UCSD-AML1 (cell line): ENCODE measurements around the gene SLFN13.
A peak's percentile ranks its signal among the peaks of the same experiment; 100 is the strongest.
"Not testable (repeated sequence)": the region's sequence is repeated elsewhere in the genome, so short reads cannot be mapped to it uniquely, and the experiment has no call there.

Experiments
- DNase-seq: peaks from one replicate; lab custom pipeline; 2025; ENCODE audit not compliant: unreplicated experiment; lab: John Stamatoyannopoulos, UW

The SLFN13 gene

GRCh38 chr17:35448214-35448898 is at the start of gene SLFN13:
SLFN13 (minus strand) TSS chr17:35448766; CDS start chr17:35445680, 3,086 bp downstream.
- DNase-seq = peak; percentile 77

DNA sequence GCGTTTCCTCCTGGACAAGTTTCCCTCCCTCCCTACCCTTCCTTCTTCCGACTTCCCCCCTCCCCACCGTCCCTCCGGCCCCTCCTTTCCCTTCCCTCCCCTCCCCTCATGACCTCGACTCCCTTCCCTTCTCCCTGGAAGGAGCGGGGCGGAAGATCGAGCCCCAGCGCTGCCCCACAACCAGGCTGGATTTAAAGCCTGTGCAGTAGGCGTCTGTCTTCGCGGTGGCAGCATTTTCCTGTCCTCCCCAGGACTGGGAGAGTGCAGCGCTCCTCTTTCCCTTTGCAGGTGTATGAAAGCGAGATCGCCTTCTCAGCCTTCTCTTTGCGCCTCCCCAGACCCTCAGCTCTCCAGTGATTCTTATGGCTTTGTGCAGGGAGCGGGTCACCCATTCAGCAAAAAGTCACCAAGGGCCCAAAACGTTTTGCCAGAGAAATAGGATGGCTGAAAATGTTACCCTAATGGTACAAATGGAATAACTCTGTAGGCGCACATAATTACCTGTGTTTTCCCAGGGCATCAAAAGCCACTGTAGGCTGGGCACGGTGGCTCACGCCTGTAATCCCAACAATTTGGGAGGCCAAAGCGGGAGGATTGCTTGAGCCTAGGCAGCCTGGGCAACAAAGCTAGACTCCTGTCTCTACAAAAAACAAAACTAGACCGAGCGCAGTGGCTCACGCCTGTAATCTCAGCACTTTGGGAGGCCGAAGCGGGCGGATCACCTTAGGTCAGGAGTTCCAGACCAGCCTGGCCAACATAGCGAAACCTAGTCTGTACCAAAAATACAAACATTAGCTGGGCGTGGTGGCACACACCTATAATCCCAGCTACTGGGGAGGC is 48.1 kb upstream of the SLFN13 start:
- DNase-seq = no peak

DNA sequence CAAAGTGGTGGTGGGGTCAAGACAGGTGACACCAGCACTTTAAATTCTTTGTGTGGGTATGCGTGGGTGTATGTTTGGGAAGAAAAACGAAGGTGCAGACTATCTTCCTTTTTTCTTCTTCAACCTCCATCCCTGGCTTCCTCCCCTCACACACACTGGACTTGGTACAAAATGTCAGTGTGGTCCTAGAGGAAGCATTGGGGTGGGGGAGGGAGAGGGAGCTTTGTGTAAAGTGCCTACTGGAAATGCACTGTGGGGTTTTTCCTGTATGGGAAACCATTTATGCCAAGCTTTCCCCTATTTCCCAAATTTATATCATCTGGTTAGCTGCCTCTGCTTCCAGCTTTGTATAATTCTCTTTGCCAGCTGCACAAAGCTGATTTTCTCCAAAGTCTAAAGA is 44.5 kb upstream of the SLFN13 start:
- no peak for DNase-seq

- no peak for DNase-seq
These were observed 42.9 kb upstream of the SLFN13 start for GRCh38 chr17:35491417-35491816.

DNA sequence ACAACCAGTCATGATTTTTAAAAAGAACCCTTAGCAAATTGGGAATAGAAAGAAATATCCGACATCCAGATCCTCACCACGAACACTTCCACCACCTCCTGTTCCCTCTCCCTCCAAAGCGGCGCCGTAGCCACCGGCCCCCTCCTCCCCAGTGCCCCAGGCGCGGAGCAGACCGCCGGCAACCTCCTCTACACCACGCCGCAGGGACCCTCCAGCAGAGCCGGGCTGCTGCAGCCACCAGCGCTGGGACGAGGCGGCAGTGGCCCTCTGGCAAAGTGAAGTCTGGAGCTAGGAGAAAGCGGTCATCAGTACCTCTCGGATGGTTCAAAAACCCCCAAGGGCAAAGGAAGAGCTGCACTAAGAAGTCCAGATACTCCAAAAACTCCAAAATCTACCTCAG is 41.4 kb upstream of the SLFN13 start:
- no peak for DNase-seq

DNA sequence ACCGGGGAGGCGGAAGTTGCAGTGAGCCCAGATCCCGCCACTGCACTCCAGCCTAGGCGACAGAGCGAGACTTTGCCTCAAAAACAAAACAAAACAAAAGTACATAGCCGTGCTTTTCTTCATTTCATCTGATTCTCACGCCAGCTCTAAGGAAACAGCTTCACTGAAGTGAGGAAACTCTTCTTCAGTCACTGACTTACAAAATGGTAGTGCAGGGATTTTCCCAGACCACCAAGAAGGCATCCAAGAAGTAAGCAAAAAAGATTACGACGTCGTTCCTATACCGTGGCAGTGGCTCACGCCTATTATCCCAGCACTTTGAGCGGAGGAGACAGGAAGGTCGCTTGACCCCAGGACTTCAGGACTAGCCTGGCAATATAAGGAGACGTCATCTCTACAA is 40.4 kb upstream of the SLFN13 start:
- DNase-seq = no peak

DNA sequence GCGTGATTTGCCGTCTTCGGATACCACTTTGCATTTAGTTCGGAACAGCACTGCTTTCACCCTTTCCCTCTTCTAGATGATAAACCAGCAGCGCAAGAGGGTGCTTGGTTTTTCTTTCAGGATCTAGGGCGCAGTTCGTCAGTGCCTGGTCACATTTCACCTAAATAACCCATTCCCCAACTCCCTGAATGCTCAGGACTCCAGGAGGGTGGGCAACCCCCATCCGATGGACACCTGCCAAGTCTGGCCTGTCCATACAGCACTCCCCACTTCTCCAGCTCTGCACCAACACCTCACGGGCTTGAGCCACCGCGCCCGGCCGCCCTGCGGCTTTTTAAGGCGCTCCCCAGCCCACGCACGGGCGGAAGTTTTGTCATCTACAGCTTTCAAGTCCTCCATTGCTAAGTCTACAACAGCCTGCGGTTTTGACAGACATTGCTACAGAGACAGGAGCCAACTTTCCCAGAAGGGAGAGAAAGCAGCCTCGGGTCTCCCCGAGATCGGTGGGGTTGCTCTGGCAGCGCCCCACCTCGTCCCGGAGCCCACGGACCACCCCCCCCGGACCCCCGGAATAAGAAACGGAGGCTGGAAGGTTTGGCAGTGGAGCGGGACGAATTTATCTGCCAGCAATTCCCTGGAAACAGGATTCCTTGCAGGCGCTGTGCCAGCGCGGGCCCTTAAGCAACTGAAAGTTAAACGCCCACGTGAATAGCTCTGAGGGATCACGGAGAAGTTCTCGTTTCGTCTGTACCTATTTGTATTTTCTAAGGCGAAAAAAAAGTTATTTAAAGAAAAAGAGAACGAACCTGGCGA is 38.6 kb upstream of the SLFN13 start:
- peak; percentile 77 for DNase-seq

DNA sequence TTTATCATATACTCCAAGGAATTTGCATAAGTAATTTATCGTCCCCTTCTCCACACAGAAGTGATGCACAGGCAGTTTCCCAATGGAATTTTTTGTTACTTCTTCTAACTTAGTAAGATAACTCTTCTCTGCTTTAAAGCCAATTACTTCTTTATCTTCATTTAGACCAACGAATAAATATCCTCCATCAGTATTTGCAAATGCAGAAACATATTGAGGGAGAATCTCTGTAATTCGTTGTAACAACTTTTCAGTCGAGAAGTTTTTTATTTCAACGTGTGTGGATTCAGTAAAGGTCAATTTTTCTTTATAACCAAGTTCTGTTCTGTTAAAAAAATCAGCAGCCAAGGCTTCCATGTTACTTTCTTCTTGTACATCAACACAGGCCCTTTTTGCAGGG is 30.7 kb upstream of the SLFN13 start:
- DNase-seq = no peak

GRCh38 chr17:35477248-35477647 is 28.7 kb upstream of the SLFN13 start:
- DNase-seq = no peak

DNA sequence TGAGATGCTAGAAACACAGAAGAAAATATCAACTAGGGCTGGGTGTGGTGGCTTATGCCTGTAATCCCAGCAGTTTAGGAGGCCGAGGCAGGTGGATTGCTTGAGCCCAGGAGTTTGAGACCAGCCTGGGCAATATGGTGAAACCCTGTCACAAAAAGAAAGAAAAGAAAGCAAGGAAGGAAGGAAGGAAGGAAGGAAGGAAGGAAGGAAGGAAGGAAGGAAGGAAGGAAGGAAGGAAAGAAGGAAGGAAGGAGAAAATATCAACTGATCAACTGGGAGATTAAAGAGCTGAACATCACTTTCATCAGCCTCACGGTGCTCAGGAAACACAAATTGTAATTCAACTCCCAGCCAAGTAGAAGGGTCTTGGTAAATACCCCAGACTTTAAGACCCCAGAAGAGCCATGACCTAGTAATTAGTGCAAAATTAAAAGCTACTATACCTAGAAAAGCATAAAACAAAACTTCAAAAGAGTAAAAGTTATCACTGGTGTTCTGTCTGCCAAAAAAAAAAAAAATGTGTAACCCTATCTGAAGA is 27.8 kb upstream of the SLFN13 start:
- no peak for DNase-seq

DNA sequence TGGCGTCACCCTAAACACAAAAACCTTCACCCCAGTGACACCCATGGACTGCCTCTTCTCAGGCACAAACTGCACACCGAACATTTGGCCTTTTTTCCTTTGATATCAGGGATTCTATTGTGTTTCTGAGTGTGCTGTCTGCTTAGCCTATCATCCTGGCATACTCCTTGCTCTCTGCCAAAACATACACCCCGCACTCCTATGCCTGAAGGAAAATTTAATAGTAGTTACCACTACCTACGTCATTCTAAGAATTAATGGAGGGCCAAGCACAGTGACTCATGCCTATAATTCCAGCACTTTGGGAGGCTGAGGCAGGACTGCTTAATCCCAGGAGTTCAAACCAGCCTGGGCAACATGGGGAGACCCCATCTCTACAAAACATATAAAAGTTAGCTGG is 19.9 kb upstream of the SLFN13 start:
- no peak for DNase-seq

GRCh38 chr17:35467824-35468223 is 19.3 kb upstream of the SLFN13 start:
- no peak for DNase-seq

GRCh38 chr17:35460354-35460851 is 11.8 kb upstream of the SLFN13 start:
- DNase-seq = no peak

DNA sequence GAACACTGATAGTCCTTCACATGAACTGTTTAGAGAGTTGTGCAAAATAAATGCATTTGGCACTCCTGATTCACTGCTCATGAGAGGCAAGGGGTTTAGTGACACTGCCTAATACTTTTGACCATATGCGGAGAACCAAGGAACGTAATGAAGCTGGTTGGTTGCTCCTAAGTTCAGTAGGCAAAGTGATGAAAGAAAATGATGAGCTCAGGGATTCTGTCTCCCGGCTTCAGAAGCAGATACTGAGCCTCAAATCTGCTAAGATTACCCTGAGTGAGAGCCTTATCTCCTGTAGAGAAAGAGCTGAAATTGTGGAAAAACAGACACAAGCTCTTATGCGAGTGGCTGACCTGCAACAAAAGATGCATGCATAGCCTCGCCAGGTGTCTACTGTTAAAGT is 5.5 kb upstream of the SLFN13 start:
- not testable (repeated sequence) for DNase-seq

DNA sequence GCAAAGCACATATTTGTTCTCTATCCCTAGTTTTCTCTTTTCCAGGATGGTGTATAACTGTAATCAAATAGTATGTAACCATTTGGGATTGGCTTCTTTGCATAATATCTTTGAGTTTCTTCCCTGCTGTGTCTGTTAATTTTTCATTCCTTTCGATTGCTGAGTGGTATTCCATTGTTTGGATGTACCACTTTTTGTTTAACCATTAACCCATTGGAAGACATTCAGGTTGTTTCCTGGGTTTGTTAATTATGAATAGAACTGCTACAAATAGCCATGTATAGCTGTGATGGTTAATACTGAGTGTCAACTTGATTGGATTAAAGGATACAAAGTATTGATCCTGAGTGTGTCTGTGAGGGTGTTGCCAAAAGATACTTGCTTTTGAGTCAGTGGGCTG is 4.6 kb upstream of the SLFN13 start:
- DNase-seq = no peak

DNA sequence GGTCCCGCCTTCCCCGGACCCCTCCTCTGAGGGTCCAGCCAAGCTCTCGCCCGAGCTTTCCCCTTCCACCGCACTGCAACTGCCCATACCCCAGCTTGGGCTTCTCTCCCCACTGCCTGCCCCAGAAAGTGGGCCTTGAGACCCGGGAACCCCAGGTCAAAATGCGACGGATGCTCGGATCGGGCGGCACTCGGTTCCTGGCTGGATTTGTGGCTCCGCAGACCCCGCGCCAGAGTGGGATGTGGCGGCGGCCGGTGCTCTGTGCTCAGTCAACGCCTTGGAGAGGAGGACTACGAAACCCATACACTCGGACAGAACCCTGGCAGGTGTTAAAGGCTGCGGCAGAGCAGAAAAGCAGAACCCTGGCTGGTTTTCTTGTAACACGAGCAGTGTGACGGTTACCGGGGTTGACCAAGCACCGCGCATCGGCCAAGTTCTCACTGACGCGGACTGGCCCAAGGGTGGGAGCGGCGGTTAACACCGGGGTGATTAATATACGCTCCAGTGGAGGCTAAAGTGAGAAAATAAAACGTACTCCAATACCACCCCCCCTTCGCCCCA is 885 bp upstream of the SLFN13 start:
- no peak for DNase-seq

DNA sequence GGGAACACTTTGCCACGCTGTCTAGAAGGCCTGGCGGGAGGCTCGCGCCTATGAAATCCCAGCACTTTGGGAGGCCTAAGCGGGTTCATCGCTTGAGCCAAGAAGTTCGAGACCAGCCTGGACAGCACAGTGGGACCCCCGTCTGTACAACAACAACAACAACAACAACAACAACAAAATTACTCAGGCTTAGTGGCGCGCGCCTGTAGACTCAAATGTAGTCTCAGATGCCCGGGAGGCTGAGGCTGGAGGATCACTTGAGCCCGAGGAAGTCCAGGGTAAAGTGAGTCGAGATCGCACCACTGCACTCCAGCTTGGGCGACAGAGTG is 297 bp upstream of the SLFN13 start:
- no peak for DNase-seq

GRCh38 chr17:35447499-35447898 is 1.1 kb downstream of the SLFN13 start:
- no peak for DNase-seq

- DNase-seq = no peak
These were observed 10.1 kb downstream of the SLFN13 start for GRCh38 chr17:35438433-35438832.

DNA sequence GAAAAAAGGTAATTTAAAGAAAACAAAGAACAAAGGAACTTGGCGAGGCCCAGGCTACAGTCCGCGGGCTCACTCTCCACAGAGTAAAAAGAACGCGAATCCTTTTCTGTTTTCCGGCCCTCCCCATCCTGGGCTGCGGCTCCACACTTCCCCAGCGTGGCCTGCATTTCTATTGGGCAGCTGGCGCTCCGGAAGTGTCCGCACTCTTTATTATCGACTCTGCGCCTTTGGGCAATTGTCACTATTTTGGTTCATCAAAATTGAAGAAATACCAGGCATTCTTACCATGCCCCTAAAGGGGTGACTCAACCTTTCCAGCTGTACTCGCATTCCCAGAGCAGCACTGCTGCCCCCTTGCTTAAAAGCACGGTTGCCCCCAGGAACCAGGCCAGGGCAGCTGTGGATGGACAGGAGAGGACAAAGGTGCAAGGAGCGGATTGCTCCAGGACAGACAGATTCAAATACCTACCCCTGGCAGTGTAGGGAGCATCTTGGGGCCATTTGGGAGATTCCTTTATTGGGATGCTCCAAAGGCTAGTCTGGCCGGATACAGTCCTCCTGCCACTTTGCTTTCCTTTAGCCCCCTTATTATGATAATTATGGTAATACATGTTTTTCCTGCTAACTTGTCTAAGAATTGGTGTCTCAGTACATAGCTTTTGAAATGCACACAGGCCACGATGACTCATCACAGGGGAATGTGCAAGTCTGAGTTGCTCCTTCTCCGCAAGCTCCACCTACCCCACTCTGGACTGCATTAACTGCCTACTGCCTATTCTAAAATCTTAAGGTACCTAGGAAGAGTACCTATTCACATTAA is 15.3 kb downstream of the SLFN13 start:
- DNase-seq = peak; percentile 56
